SU-DHL-6 (cell line): ENCODE measurements around the gene CNTN6.

Experiments
- H2AFZ ChIP-seq: fragments of 200-600 bp; sonication (generic); 2 replicates; pipeline ENCODE4 v1.6.1; 2014; ENCODE audit warnings: low read depth, mild to moderate bottlenecking, moderate library complexity, mixed read lengths, antibody characterized with exemption, low read length; ENCODE audit not compliant: severe bottlenecking
- H3F3A ChIP-seq: fragments of 200-600 bp; shearing (Covaris generic); 2 replicates; pipeline ENCODE4 v1.6.0; 2016; ENCODE audit warnings: antibody characterized with exemption, mild to moderate bottlenecking; ENCODE audit not compliant: insufficient read depth
- H3K27ac ChIP-seq: fragments of 200-600 bp; sonication (generic); 2 replicates; pipeline ENCODE4 v1.5.1; 2016; ENCODE audit warnings: low read depth, mild to moderate bottlenecking, low read length, moderate library complexity, mixed read lengths
- H3K27me3 ChIP-seq: fragments of 200-600 bp; sonication (generic), shearing (Covaris generic); 2 replicates; pipeline ENCODE4 v1.6.0; 2014; ENCODE audit warnings: mild to moderate bottlenecking, low read length
- H3K36me3 ChIP-seq: fragments of 200-600 bp; sonication (generic); 2 replicates; pipeline ENCODE4 v1.6.1; 2014; ENCODE audit warnings: mild to moderate bottlenecking, low read length, mixed read lengths
- H3K4me2 ChIP-seq: fragments of 300-600, 200-600 bp; shearing (Covaris generic), sonication (generic); 2 replicates; pipeline ENCODE4 v1.6.0; 2014; ENCODE audit warnings: low read length, low read depth, mild to moderate bottlenecking; ENCODE audit not compliant: poor library complexity, severe bottlenecking
- H3K4me3 ChIP-seq: fragments of 200-600 bp; sonication (generic); 2 replicates; pipeline ENCODE4 v1.5.1; 2014; ENCODE audit warnings: antibody characterized with exemption, low read length, mild to moderate bottlenecking, mixed read lengths; ENCODE audit not compliant: insufficient read depth, poor library complexity, severe bottlenecking
- H3K79me2 ChIP-seq: fragments of 200-600 bp; sonication (generic); 2 replicates; pipeline ENCODE4 v1.6.1; 2014; ENCODE audit warnings: mild to moderate bottlenecking, low read length, moderate library complexity; ENCODE audit not compliant: insufficient read depth
- H3K9ac ChIP-seq: fragments of 200-600 bp; sonication (generic); 2 replicates; pipeline ENCODE4 v1.7.0; 2014; ENCODE audit warnings: mild to moderate bottlenecking, low read length
- H3K9me2 ChIP-seq: fragments of 200-600 bp; sonication (generic); replicated peaks from 2 replicates; pipeline ENCODE4 v1.6.1; 2014; ENCODE audit warnings: low read length; ENCODE audit not compliant: insufficient read depth
- H3K9me3 ChIP-seq: fragments of 200-600 bp; sonication (generic); 2 replicates; pipeline ENCODE4 v1.6.1; 2014; ENCODE audit warnings: low read length, mixed read lengths; ENCODE audit not compliant: insufficient read depth
- H4K20me1 ChIP-seq: fragments of 200-600 bp; sonication (generic); 2 replicates; pipeline ENCODE4 v1.6.1; 2014; ENCODE audit warnings: low read depth, mild to moderate bottlenecking, antibody characterized with exemption, low read length, moderate library complexity, mixed read lengths
- EZH2phosphoT487 ChIP-seq: fragments of 200-600 bp; sonication (generic), shearing (Covaris generic); conservative IDR thresholded peaks from 2 replicates; pipeline ENCODE4 v1.6.1; 2018; ENCODE audit warnings: mild to moderate bottlenecking, antibody characterized with exemption, low read length, moderate library complexity, mixed read lengths
- TF ChIP-seq, protein P1 (sequence below): fragments of 200-600 bp; sonication (generic); IDR thresholded peaks from one replicate; pipeline ENCODE4 v1.5.1; 2017; ENCODE audit warnings: antibody characterized with exemption, mild to moderate bottlenecking, low read length, moderate library complexity; ENCODE audit not compliant: insufficient read depth, poor library complexity, severe bottlenecking

The CNTN6 gene

DNA sequence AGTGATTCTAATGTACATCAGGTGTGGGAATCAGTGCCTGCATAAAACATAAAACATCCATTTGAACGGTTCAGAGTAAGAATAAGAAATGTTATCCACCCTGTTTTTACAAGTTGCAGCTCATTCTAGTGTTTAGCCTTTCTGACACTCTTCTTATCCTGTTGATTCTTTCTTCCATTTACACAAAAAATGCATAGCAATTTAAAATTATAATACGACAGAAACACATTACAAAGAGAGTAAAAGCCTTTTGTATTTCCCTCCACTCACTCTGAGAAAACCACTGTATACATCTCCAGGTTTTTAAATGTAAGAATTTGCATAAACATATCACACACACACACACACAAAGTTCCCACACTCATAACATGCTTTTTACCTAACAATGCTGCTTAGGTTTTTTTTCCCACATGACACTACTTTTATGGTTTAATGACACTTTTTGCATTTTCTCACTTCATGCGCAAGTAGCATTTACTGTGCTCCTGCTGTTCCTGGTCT lies 199.8 kb downstream of the CNTN6 start:
- Histone ChIP-seq H3K27me3 (no peaks in the 10 kb centered on the region), H3K4me2 (no peak overlapping the region), H3K36me3 (no peaks in the 10 kb centered on the region), H3K9me3 (no peaks in the 10 kb centered on the region), H3K9me2 (no peaks in the 10 kb centered on the region), H2AFZ (no peak overlapping the region), H3F3A (no peaks in the 10 kb centered on the region), H3K79me2 (no peaks in the 10 kb centered on the region), H3K4me3 (no peak overlapping the region), H3K27ac (no peak overlapping the region), H4K20me1 (no peaks in the 10 kb centered on the region), H3K9ac (no peak overlapping the region)
- TF ChIP-seq EZH2phosphoT487: no peak
- TF ChIP-seq, protein P1, sequence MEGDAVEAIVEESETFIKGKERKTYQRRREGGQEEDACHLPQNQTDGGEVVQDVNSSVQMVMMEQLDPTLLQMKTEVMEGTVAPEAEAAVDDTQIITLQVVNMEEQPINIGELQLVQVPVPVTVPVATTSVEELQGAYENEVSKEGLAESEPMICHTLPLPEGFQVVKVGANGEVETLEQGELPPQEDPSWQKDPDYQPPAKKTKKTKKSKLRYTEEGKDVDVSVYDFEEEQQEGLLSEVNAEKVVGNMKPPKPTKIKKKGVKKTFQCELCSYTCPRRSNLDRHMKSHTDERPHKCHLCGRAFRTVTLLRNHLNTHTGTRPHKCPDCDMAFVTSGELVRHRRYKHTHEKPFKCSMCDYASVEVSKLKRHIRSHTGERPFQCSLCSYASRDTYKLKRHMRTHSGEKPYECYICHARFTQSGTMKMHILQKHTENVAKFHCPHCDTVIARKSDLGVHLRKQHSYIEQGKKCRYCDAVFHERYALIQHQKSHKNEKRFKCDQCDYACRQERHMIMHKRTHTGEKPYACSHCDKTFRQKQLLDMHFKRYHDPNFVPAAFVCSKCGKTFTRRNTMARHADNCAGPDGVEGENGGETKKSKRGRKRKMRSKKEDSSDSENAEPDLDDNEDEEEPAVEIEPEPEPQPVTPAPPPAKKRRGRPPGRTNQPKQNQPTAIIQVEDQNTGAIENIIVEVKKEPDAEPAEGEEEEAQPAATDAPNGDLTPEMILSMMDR: no peak

DNA sequence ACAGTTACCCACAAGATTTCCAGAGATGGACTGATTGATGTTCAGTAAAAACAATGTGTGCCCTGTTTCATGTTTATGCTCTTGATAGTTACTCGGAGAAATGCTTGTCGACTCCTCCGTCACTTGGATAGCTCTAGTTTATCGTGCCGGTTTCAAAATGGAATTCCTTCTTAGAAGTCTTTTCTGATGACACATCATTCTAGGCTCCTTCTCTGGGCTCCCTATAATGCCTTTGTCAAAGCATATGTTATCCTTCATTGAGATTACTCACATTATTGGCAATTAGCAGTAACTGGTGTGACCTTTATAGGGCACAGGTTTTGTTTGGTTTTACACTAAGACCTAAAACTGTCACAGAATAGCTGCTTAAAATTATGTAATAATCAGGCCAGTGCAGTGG lies 201.8 kb downstream of the CNTN6 start:
- Histone ChIP-seq H3K4me3 (no peak overlapping the region), H3F3A (no peaks in the 10 kb centered on the region), H3K9ac (no peak overlapping the region), H3K79me2 (no peaks in the 10 kb centered on the region), H3K9me2 (no peaks in the 10 kb centered on the region), H3K4me2 (no peak overlapping the region), H3K27ac (no peak overlapping the region), H3K9me3 (no peaks in the 10 kb centered on the region), H4K20me1 (no peaks in the 10 kb centered on the region), H2AFZ (no peak overlapping the region), H3K36me3 (no peaks in the 10 kb centered on the region), H3K27me3 (no peaks in the 10 kb centered on the region)
- TF ChIP-seq EZH2phosphoT487: no peak
- TF ChIP-seq, protein P1: no peak

DNA sequence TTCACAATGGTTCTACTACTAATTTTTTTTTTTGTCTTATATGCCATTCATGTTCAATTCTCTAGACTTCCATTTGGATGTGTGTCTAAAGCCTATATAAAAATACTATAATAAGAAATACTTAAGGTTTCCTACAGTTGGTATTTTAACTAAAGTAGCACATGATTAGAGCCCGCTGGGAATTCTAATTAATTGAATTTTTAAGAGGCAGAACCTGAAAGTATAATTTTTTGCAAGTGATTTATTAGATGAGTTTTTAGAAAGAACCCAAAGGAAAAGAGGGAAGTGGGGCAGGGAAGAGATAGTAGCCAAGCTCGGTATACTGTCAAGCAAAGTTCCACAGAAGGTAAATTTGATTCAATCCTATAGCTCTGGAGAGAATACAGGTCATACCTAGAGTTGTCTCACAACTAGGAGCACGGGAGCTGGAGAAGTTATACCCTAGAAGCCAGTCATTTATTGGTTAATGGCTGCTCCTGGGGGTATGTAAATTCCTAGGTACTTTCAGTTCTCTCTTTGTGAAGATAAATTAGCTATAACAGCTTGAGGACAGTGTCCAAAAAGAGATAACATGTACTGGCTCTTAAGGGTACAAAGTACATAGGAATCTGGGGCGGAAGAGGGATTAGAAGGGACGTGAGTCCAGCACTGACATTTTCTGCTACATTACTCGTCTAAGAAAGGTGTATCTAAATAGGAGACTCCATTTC lies 225.6 kb downstream of the CNTN6 start:
- Histone ChIP-seq H3K9me3 (no peaks in the 10 kb centered on the region), H3F3A (no peaks in the 10 kb centered on the region), H3K4me3 (no peak overlapping the region), H3K4me2 (no peak overlapping the region), H3K27me3 (no peaks in the 10 kb centered on the region), H3K27ac (no peak overlapping the region), H3K36me3 (no peaks in the 10 kb centered on the region), H3K79me2 (no peaks in the 10 kb centered on the region), H2AFZ (no peak overlapping the region), H4K20me1 (no peaks in the 10 kb centered on the region), H3K9me2 (no peaks in the 10 kb centered on the region), H3K9ac (no peak overlapping the region)
- TF ChIP-seq EZH2phosphoT487: no peak
- TF ChIP-seq, protein P1: no peak
